ENCODE measurements around the gene PNLIP.

Gene PNLIP

GRCh38 chr10:116554628-116555027 is 8.9 kb downstream of the PNLIP start:
- no CpG with 5 or more reads among the region's 5 CpGs for WGBS (ENCODE audit: extremely low coverage, insufficient coverage, insufficient read length)
- Histone ChIP-seq H3K4me1 (ENCODE audit: control insufficient read depth in 1 of 2, insufficient read depth in 2 of 2, low read length in 2 of 2) (no peaks in the 10 kb centered on the region), H2BK120ac (ENCODE audit: insufficient read depth, low read length, poor library complexity) (no peak overlapping the region), H3K9me3 (ENCODE audit: insufficient read depth, low read depth, low read length) (no peaks in the 10 kb centered on the region), H2AFZ (ENCODE audit: insufficient read depth, low read length, poor library complexity) (no peak overlapping the region), H4K12ac (ENCODE audit: low read depth, low read length) (no peak overlapping the region), H3K18ac (ENCODE audit: low read length) (no peak overlapping the region), H3K4ac (ENCODE audit: low read depth, low read length) (no peak overlapping the region), H3K79me2 (ENCODE audit: control insufficient read depth, insufficient read depth, low read length, poor library complexity) (no peaks in the 10 kb centered on the region), H3K4me3 (ENCODE audit: low read depth, low read length) (no peak overlapping the region), H3K79me1 (ENCODE audit: low read length) (no peaks in the 10 kb centered on the region), H4K8ac (ENCODE audit: low read depth, low read length) (no peak overlapping the region), H3K27ac (ENCODE audit: low read depth, low read length) (no peak overlapping the region), H3K9ac (ENCODE audit: low read length) (no peak overlapping the region), H2AK5ac (ENCODE audit: low read length) (no peak overlapping the region), H2BK5ac (ENCODE audit: low read depth, low read length, poor library complexity) (no peak overlapping the region), H3K14ac (ENCODE audit: low read length) (no peak overlapping the region), H3K23ac (ENCODE audit: low read length) (no peak overlapping the region), H3K4me2 (ENCODE audit: low read length) (no peak overlapping the region), H4K91ac (ENCODE audit: low read depth, low read length) (no peak overlapping the region), H3K27me3 (ENCODE audit: insufficient read depth, low read length) (no peaks in the 10 kb centered on the region), H3K36me3 (ENCODE audit: control insufficient read depth in 1 of 2, insufficient read depth in 2 of 2, low read length in 2 of 2) (no peaks in the 10 kb centered on the region), H2BK12ac (ENCODE audit: low read length) (no peak overlapping the region)
- DNase-seq = no peak

- no peak overlapping the region for H2BK12ac ChIP-seq (ENCODE audit: low read length)
- H2AFZ ChIP-seq (ENCODE audit: insufficient read depth, low read length, poor library complexity) = no peak overlapping the region
- WGBS (ENCODE audit: extremely low coverage, insufficient coverage, insufficient read length) = no CpG with 5 or more reads among the region's 6 CpGs
- H3K4me3 ChIP-seq (ENCODE audit: low read depth, low read length) = no peak overlapping the region
- H2BK5ac ChIP-seq (ENCODE audit: low read depth, low read length, poor library complexity) = no peak overlapping the region
- no peak overlapping the region for H4K12ac ChIP-seq (ENCODE audit: low read depth, low read length)
- no peak overlapping the region for H3K9ac ChIP-seq (ENCODE audit: low read length)
- no peaks in the 10 kb centered on the region for H3K4me1 ChIP-seq (ENCODE audit: control insufficient read depth in 1 of 2, insufficient read depth in 2 of 2, low read length in 2 of 2)
- H4K91ac ChIP-seq (ENCODE audit: low read depth, low read length) = no peak overlapping the region
- no peak overlapping the region for H3K23ac ChIP-seq (ENCODE audit: low read length)
- H3K27ac ChIP-seq (ENCODE audit: low read depth, low read length) = no peak overlapping the region
- no peaks in the 10 kb centered on the region for H3K36me3 ChIP-seq (ENCODE audit: control insufficient read depth in 1 of 2, insufficient read depth in 2 of 2, low read length in 2 of 2)
- no peaks in the 10 kb centered on the region for H3K27me3 ChIP-seq (ENCODE audit: insufficient read depth, low read length)
- H3K79me2 ChIP-seq (ENCODE audit: control insufficient read depth, insufficient read depth, low read length, poor library complexity) = no peaks in the 10 kb centered on the region
- no peak overlapping the region for H3K4me2 ChIP-seq (ENCODE audit: low read length)
- H3K4ac ChIP-seq (ENCODE audit: low read depth, low read length) = no peak overlapping the region
- H3K18ac ChIP-seq (ENCODE audit: low read length) = no peak overlapping the region
- H2BK120ac ChIP-seq (ENCODE audit: insufficient read depth, low read length, poor library complexity) = no peak overlapping the region
- no peak overlapping the region for H3K14ac ChIP-seq (ENCODE audit: low read length)
- no peaks in the 10 kb centered on the region for H3K79me1 ChIP-seq (ENCODE audit: low read length)
- H3K9me3 ChIP-seq (ENCODE audit: insufficient read depth, low read depth, low read length) = no peaks in the 10 kb centered on the region
- no peak overlapping the region for H4K8ac ChIP-seq (ENCODE audit: low read depth, low read length)
- DNase-seq = no peak
- no peak overlapping the region for H2AK5ac ChIP-seq (ENCODE audit: low read length)
These were observed 10.1 kb downstream of the PNLIP start for GRCh38 chr10:116555880-116556279.

- Histone ChIP-seq H3K79me1 (ENCODE audit: low read length) (no peaks in the 10 kb centered on the region), H3K9me3 (ENCODE audit: insufficient read depth, low read depth, low read length) (no peaks in the 10 kb centered on the region), H3K4me2 (ENCODE audit: low read length) (no peak overlapping the region), H3K14ac (ENCODE audit: low read length) (no peak overlapping the region), H2AFZ (ENCODE audit: insufficient read depth, low read length, poor library complexity) (no peak overlapping the region), H3K23ac (ENCODE audit: low read length) (no peak overlapping the region), H3K79me2 (ENCODE audit: control insufficient read depth, insufficient read depth, low read length, poor library complexity) (no peaks in the 10 kb centered on the region), H3K4me1 (ENCODE audit: control insufficient read depth in 1 of 2, insufficient read depth in 2 of 2, low read length in 2 of 2) (no peaks in the 10 kb centered on the region), H3K27me3 (ENCODE audit: insufficient read depth, low read length) (no peaks in the 10 kb centered on the region), H4K8ac (ENCODE audit: low read depth, low read length) (no peak overlapping the region), H2BK12ac (ENCODE audit: low read length) (no peak overlapping the region), H3K4me3 (ENCODE audit: low read depth, low read length) (no peak overlapping the region), H4K12ac (ENCODE audit: low read depth, low read length) (no peak overlapping the region), H2AK5ac (ENCODE audit: low read length) (no peak overlapping the region), H3K4ac (ENCODE audit: low read depth, low read length) (no peak overlapping the region), H4K91ac (ENCODE audit: low read depth, low read length) (no peak overlapping the region), H2BK120ac (ENCODE audit: insufficient read depth, low read length, poor library complexity) (no peak overlapping the region), H2BK5ac (ENCODE audit: low read depth, low read length, poor library complexity) (no peak overlapping the region), H3K36me3 (ENCODE audit: control insufficient read depth in 1 of 2, insufficient read depth in 2 of 2, low read length in 2 of 2) (no peaks in the 10 kb centered on the region), H3K18ac (ENCODE audit: low read length) (no peak overlapping the region), H3K9ac (ENCODE audit: low read length) (no peak overlapping the region), H3K27ac (ENCODE audit: low read depth, low read length) (no peak overlapping the region)
- DNase-seq = no peak
- WGBS (ENCODE audit: extremely low coverage, insufficient coverage, insufficient read length) = no CpG with 5 or more reads among the region's 5 CpGs
These were observed 11.7 kb downstream of the PNLIP start for GRCh38 chr10:116557305-116557880.

- Histone ChIP-seq H3K18ac (ENCODE audit: low read length) (no peak overlapping the region), H2BK12ac (ENCODE audit: low read length) (no peak overlapping the region), H3K4me3 (ENCODE audit: low read depth, low read length) (no peak overlapping the region), H3K4ac (ENCODE audit: low read depth, low read length) (no peak overlapping the region), H4K91ac (ENCODE audit: low read depth, low read length) (no peak overlapping the region), H4K8ac (ENCODE audit: low read depth, low read length) (no peak overlapping the region), H4K12ac (ENCODE audit: low read depth, low read length) (no peak overlapping the region), H2AFZ (ENCODE audit: insufficient read depth, low read length, poor library complexity) (no peak overlapping the region), H3K36me3 (ENCODE audit: control insufficient read depth in 1 of 2, insufficient read depth in 2 of 2, low read length in 2 of 2) (no peaks in the 10 kb centered on the region), H2BK120ac (ENCODE audit: insufficient read depth, low read length, poor library complexity) (no peak overlapping the region), H2AK5ac (ENCODE audit: low read length) (no peak overlapping the region), H3K23ac (ENCODE audit: low read length) (no peak overlapping the region), H3K27me3 (ENCODE audit: insufficient read depth, low read length) (no peaks in the 10 kb centered on the region), H3K79me2 (ENCODE audit: control insufficient read depth, insufficient read depth, low read length, poor library complexity) (no peaks in the 10 kb centered on the region), H2BK5ac (ENCODE audit: low read depth, low read length, poor library complexity) (no peak overlapping the region), H3K27ac (ENCODE audit: low read depth, low read length) (no peak overlapping the region), H3K9me3 (ENCODE audit: insufficient read depth, low read depth, low read length) (no peaks in the 10 kb centered on the region), H3K9ac (ENCODE audit: low read length) (no peak overlapping the region), H3K4me2 (ENCODE audit: low read length) (no peak overlapping the region), H3K4me1 (ENCODE audit: control insufficient read depth in 1 of 2, insufficient read depth in 2 of 2, low read length in 2 of 2) (no peaks in the 10 kb centered on the region), H3K14ac (ENCODE audit: low read length) (no peak overlapping the region), H3K79me1 (ENCODE audit: low read length) (no peaks in the 10 kb centered on the region)
- DNase-seq = no peak
- no CpG with 5 or more reads among the region's 8 CpGs for WGBS (ENCODE audit: extremely low coverage, insufficient coverage, insufficient read length)
These were observed 19.8 kb downstream of the PNLIP start for GRCh38 chr10:116565534-116565933.

Data from trophoblast cell (in vitro differentiated cells and primary cell).